Adrenal gland (tissue), 12 donors: ENCODE data around the gene LRRC52. TPM values are rescaled to one million over a fixed set of nuclear protein-coding genes. Genes with fewer than 3 reads are reported as not detected.
"Not testable (repeated sequence)": the region's sequence is repeated elsewhere in the genome, so short reads cannot be mapped to it uniquely, and the experiment has no call there.

Source experiments
- DNase-seq, 7 donors: peaks; one replicate each; pipeline ENCODE4 v3.0.0-alpha.2; 2019 to 2020
- H3K27ac ChIP-seq, 5 donors: fragments of 200-600 bp; sonication (generic) in 4 of 5; 1 replicate in 3 of 5; 2 replicates in 2 of 5; pipeline versions ENCODE4 v1.5.1 to v1.8.0; 2016 to 2020; ENCODE audit warnings: mild to moderate bottlenecking in 1 of 5
- H3K27me3 ChIP-seq: fragments of 200-600 bp; 2 replicates; pipeline ENCODE4 v1.8.0; 2021
- H3K36me3 ChIP-seq, 2 donors: fragments of 200-600 bp; replicated peaks in 1 of 2; 1 replicate in 1 of 2; 2 replicates in 1 of 2; pipeline versions ENCODE4 v1.5.1 to v1.8.0; 2018 to 2022
- H3K4me1 ChIP-seq, 2 donors: fragments of 200-600 bp; replicated peaks in 1 of 2; 1 replicate in 1 of 2; 2 replicates in 1 of 2; pipeline versions ENCODE4 v1.5.1 to v1.8.0; 2018 to 2021
- H3K4me3 ChIP-seq, 4 donors: fragments of 200-600 bp; sonication (generic) in 3 of 4; one replicate each; pipeline ENCODE4 v1.5.1; 2016 to 2018
- H3K9me3 ChIP-seq, 3 donors: fragments of 200-600 bp; sonication (generic) in 1 of 3; replicated peaks in 1 of 3; 1 replicate in 2 of 3; 2 replicates in 1 of 3; pipeline versions ENCODE4 v1.5.1 to v1.8.0; 2016 to 2021
- CTCF ChIP-seq, 6 experiments: fragments of 450-650 bp in 4 of 6; fragments of 200-600 bp in 2 of 6; sonication (generic) in 1 of 6; IDR thresholded peaks; 1 replicate in 5 of 6; 2 replicates in 1 of 6; pipeline versions ENCODE4 v1.5.1 to v1.8.0; 2016 to 2021; ENCODE audit warnings: antibody characterized with exemption in 6 of 6, mild to moderate bottlenecking in 2 of 6, moderate library complexity in 1 of 6
- POLR2A ChIP-seq, 2 donors: fragments of 450-650 bp; IDR thresholded peaks; one replicate each; pipeline ENCODE4 v1.6.1; 2017; ENCODE audit warnings: antibody characterized with exemption in 2 of 2, mild to moderate bottlenecking in 2 of 2, moderate library complexity in 1 of 2
- WGBS, 4 donors: extraction: QIAGEN DNeasy Blood & Tissue Kit in 2 of 4; methylation state at CpG; one replicate each; pipeline versions ENCODE4 v1.1.5 to v1.1.7; 2013 to 2017; 5-methylcytosine and 5-hydroxymethylcytosine counted together
- intact Hi-C, 2 donors: fragments of 100-400 bp; cut with DNase I; formaldehyde crosslinking; loops; one replicate each; pipeline versions ENCODE4 v1.14.1 to v1.15.0; 2022 to 2023
- polyA plus RNA-seq, 3 donors: library from polyadenylated mRNA; stranded (reverse); fragments of 200-250 nt in 2 of 3; fragments of 350-450 nt in 1 of 3; fragmentation: Illumina TruSeq in 1 of 3; extraction: RNeasy Lipid Tissue Mini Kit (QIAGEN cat#74804) in 1 of 3; gene quantifications; one replicate each; pipeline ENCODE4 v1.2.3, GENCODE V29; 2013 to 2014
- total RNA-seq, 9 donors: library from RNA; depleted of rRNA in 4 of 9; stranded (reverse); fragments of >200 nt in 4 of 9; fragments of 120-200 nt in 1 of 9; fragmentation: NEBNext Ultra II Directional in 1 of 9; extraction: Animal tissue kit (Norgen Biotek cat#: 25700) in 1 of 9; gene quantifications; one replicate each; pipeline versions ENCODE4 v1.1.0 to v1.2.4, GENCODE V29; 2013 to 2023
- donor health status: healthy with polysubstance abuse.
- donor health status: Bipolar disorder and iron deficiency.
- donor health status: DM: yes; HTN: yes; CAD: no.
- donor health status: DM: no; HTN: no; CAD: no.
- donor health status: DM: no; HTN: no; CAD: no.
- donor health status: DM: yes; HTN: yes; CAD: no.

LRRC52 gene
- total and polyA plus RNA-seq, 12 donors: not detected

- DNase-seq: no peak
- Histone ChIP-seq H3K9me3 (no peaks in the 10 kb centered on the region), H3K4me1 (peaks cover 12 to 13% of the 10 kb centered on the region in 2 donors), H3K4me3 (peak overlapping the region in 2 of 4 donors; percentile 38 to 66), H3K27ac (peak overlapping the region in 3 of 5 donors; percentile 43 to 62 (median 58)), H3K27me3 (peaks cover 5% of the 10 kb centered on the region), H3K36me3 (no peaks in the 10 kb centered on the region)
- 9 to 23% (median 14%) methylated on average over 3 of the region's 3 CpGs for WGBS, 4 donors
- TF ChIP-seq CTCF (IDR thresholded peaks at IDR 0.05): no peak
- TF ChIP-seq POLR2A (IDR thresholded peaks at IDR 0.05): no peak
- intact Hi-C loops: loop anchor here in 1 of 2 donors (10.0 kb wide), 1 partner anchor 344 kb away; no protein-coding TSS in a partner anchor
These were observed 54.9 kb downstream of the LRRC52 start for GRCh38 chr1:165598676-165599059.

GRCh38 chr1:165600793-165601192 lies 57.0 kb downstream of the LRRC52 start:
- peaks cover 12 to 13% of the 10 kb centered on the region in 2 donors for H3K4me1 ChIP-seq
- 40 to 57% (median 53%) methylated on average over 4 of the region's 4 CpGs for WGBS, 4 donors

DNA sequence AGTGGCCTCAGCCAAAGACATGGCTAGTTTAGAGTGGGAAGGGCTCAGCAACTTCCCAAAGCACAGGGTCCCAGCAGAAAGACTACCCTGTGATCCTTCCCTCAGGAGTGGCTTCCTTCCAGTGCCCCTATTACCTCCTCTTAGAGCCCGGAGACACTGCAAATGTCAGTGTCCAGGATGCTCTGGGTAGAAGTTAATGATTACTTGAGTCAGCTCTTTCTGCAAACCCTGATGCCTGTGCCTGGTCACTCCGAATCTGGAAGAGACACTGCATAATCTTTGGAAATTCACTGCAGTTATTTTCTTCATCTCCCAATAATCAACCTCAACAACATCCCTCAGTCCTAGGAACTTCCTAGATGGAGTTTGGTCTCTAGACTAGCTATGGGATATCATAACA lies 60.0 kb downstream of the LRRC52 start:
- H3K9me3 ChIP-seq: no peaks in the 10 kb centered on the region

More at GRCh38 chr1:165600793-165601192, 57.0 kb downstream of the LRRC52 start:
- no peak for DNase-seq
- TF ChIP-seq CTCF (IDR thresholded peaks at IDR 0.05) (no peak), POLR2A (IDR thresholded peaks at IDR 0.05) (no peak)
- Histone ChIP-seq H3K27me3 (no peaks in the 10 kb centered on the region), H3K27ac (no peak overlapping the region), H3K9me3 (no peaks in the 10 kb centered on the region), H3K36me3 (no peaks in the 10 kb centered on the region), H3K4me3 (no peak overlapping the region)
- intact Hi-C loops: loop anchor here (5.0 to 10.0 kb wide), 6 partner anchors 104 to 314 kb away; partner anchors contain the start of gene TMCO1 (in 1 of the 2)

DNA sequence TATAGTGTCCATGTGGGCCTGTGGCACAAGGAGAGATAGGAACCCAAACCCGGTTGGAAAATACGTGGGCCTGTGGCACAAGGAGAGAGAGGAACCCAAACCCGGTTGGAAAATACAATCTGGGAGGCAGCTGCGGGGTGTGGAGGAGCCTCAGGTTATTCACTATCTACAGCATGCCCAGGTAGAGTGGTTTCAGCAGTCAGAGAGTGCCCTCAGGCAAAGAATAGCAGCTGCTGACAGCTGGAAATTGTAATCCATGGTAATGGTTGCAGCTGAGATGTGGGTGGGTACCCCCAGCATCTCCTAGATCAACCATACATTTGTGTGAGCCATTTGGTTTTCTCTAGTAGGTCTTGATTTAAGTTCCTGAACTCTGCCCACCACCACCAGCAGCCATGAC lies 61.4 kb downstream of the LRRC52 start:
- 83 to 94% (median 90%) methylated on average over 4 of the region's 4 CpGs for WGBS, 4 donors
- no peak for TF ChIP-seq CTCF (IDR thresholded peaks at IDR 0.05)
- TF ChIP-seq POLR2A (IDR thresholded peaks at IDR 0.05): no peak
- intact Hi-C loops: loop anchor here (10.0 kb wide), 5 partner anchors 100 to 310 kb away; partner anchors contain the start of gene TMCO1 (in 1 of the 2)

More for the DNA sequence above, 60.0 kb downstream of the LRRC52 start:
- 45 to 81% (median 60%) methylated on average over 1 to 2 of the region's 2 CpGs for WGBS, 4 donors
- Histone ChIP-seq H3K36me3 (no peaks in the 10 kb centered on the region), H3K27ac (no peak overlapping the region), H3K4me1 (peaks cover 0 to 1% of the 10 kb centered on the region in 2 donors), H3K4me3 (no peak overlapping the region), H3K27me3 (no peaks in the 10 kb centered on the region)
- intact Hi-C loops: loop anchor here (5.0 to 10.0 kb wide), 6 partner anchors 101 to 311 kb away; partner anchors contain the start of gene TMCO1 (in 1 of the 2)
- TF ChIP-seq POLR2A (IDR thresholded peaks at IDR 0.05): no peak
- TF ChIP-seq CTCF (IDR thresholded peaks at IDR 0.05): no peak
- DNase-seq: no peak

DNA sequence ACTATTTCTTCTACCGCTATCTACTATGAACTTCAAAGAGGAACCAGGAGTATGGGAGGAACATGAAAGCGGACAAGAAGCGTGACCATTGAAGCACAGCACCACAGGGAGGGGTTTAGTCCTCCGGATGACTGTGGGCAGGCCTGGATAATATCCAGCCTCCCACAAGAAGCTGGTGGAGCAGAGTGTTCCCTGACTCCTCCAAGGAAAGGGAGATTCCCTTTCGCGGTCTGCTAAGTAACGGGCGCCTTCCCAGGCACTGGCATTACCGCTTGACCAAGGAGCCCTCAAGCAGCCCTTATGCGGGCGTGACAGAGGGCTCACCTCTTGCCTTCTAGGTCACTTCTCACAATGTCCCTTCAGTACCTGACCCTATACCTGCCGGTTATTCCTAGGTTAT lies 62.9 kb downstream of the LRRC52 start:
- intact Hi-C loops: loop anchor here (10.0 kb wide), 5 partner anchors 98 to 308 kb away; partner anchors contain the start of gene TMCO1 (in 1 of the 2)
- H3K36me3 ChIP-seq: not testable (repeated sequence)
- 81 to 91% (median 84%) methylated on average over 10 to 12 of the region's 12 CpGs for WGBS, 4 donors

More for the DNA sequence above, 61.4 kb downstream of the LRRC52 start:
- Histone ChIP-seq H3K36me3 (no peaks in the 10 kb centered on the region), H3K27ac (no peak overlapping the region), H3K4me3 (no peak overlapping the region), H3K9me3 (no peaks in the 10 kb centered on the region), H3K4me1 (no peaks in the 10 kb centered on the region), H3K27me3 (no peaks in the 10 kb centered on the region)
- DNase-seq: no peak

More for the DNA sequence above, 62.9 kb downstream of the LRRC52 start:
- H3K9me3 ChIP-seq, DNase-seq, H3K27me3 ChIP-seq, H3K4me1 ChIP-seq, H3K27ac ChIP-seq, H3K4me3 ChIP-seq: not testable (repeated sequence)
